HG03159 (cell line): ENCODE measurements around the gene BZW1.

Experiments
- ATAC-seq: cut with Tn5 transposase; IDR thresholded peaks from one replicate; pipeline ENCODE4 v1.9.1; 2021; ENCODE audit warnings: mild to moderate bottlenecking, moderate library complexity; ENCODE audit not compliant: unreplicated experiment

BZW1 gene

GRCh38 chr2:200869014-200869413, 57.3 kb downstream of the BZW1 start:
- ATAC-seq = no peak

- ATAC-seq = no peak
These were observed 59.4 kb downstream of the BZW1 start for GRCh38 chr2:200871151-200871550.

- no peak for ATAC-seq
These were observed 61.9 kb downstream of the BZW1 start for GRCh38 chr2:200873560-200873959.
